Lung (tissue), 12 donors: ENCODE data around the gene ANKRD60. TPM values are rescaled to one million over a fixed set of nuclear protein-coding genes. Genes with fewer than 3 reads are reported as not detected.

ENCODE experiments used
- ATAC-seq: fragments of 200-7000 bp; cut with Tn5 transposase; one replicate; pipeline ENCODE4 v1.9.1; 2020; ENCODE audit warnings: moderate number of reproducible peaks; ENCODE audit not compliant: insufficient read depth, low FRiP score
- DNase-seq, 3 donors: peaks; one replicate each; pipeline ENCODE4 v3.0.0-alpha.2; 2013 to 2017
- H3K27ac ChIP-seq, 2 donors: one replicate each; pipeline ENCODE4 v1.5.1; 2013; ENCODE audit warnings: mild to moderate bottlenecking in 2 of 2, moderate library complexity in 2 of 2, control low read depth in 1 of 2, inconsistent platforms in 1 of 2, low read depth in 1 of 2, low read length in 1 of 2
- H3K27me3 ChIP-seq, 3 donors: one replicate each; pipeline ENCODE4 v1.5.1; 2013; ENCODE audit warnings: low read length in 2 of 3; ENCODE audit not compliant: control insufficient read depth in 3 of 3, insufficient read depth in 3 of 3
- H3K36me3 ChIP-seq, 4 donors: one replicate each; pipeline ENCODE4 v1.5.1; 2013; ENCODE audit warnings: low read length in 4 of 4, mild to moderate bottlenecking in 1 of 4, moderate library complexity in 1 of 4; ENCODE audit not compliant: control insufficient read depth in 4 of 4, insufficient read depth in 4 of 4
- H3K4me1 ChIP-seq, 5 donors: one replicate each; pipeline ENCODE4 v1.5.1; 2013; ENCODE audit warnings: low read length in 5 of 5, mild to moderate bottlenecking in 2 of 5, moderate library complexity in 1 of 5; ENCODE audit not compliant: control insufficient read depth in 5 of 5, insufficient read depth in 5 of 5
- H3K4me3 ChIP-seq: one replicate; pipeline ENCODE4 v1.5.1; 2013; ENCODE audit warnings: mild to moderate bottlenecking, control low read depth, moderate library complexity
- H3K9ac ChIP-seq, 2 donors: one replicate each; pipeline ENCODE4 v1.5.1; 2013; ENCODE audit warnings: low read length in 2 of 2, control low read depth in 1 of 2; ENCODE audit not compliant: insufficient read depth in 1 of 2
- H3K9me3 ChIP-seq, 4 donors: one replicate each; pipeline ENCODE4 v1.5.1; 2013; ENCODE audit warnings: low read length in 3 of 4, mild to moderate bottlenecking in 1 of 4, moderate library complexity in 1 of 4; ENCODE audit not compliant: control insufficient read depth in 4 of 4, insufficient read depth in 3 of 4
- CTCF ChIP-seq: IDR thresholded peaks from 2 replicates; pipeline ENCODE4 v1.5.1; 2012; ENCODE audit warnings: mild to moderate bottlenecking; ENCODE audit errors: control extremely low read depth, extremely low read depth
- WGBS, 2 donors: extraction: QIAGEN DNeasy Blood & Tissue Kit; methylation state at CpG; one replicate each; pipeline ENCODE4 v1.1.7; 2013; 5-methylcytosine and 5-hydroxymethylcytosine counted together
- polyA plus RNA-seq, 2 donors: library from polyadenylated mRNA; stranded (reverse); fragments of 200-250 nt; gene quantifications; one replicate each; pipeline ENCODE4 v1.2.1, GENCODE V29; 2013
- total RNA-seq, 2 donors: library from RNA; depleted of rRNA in 1 of 2; stranded (reverse); fragments of >200 nt in 1 of 2; gene quantifications; one replicate each; pipeline ENCODE4 v1.2.1, GENCODE V29; 2014 to 2021
- donor health status: control.
- donor health status: control.
- donor health status: Bipolar disorder and iron deficiency.
- donor health status: healthy.
- donor health status: DM: yes; HTN: yes; CAD: no.

The ANKRD60 gene
- total and polyA plus RNA-seq, 4 donors = not detected

- H3K9me3 ChIP-seq = no peaks in the 10 kb centered on the region
- 62 to 67% methylated on average over 7 of the region's 7 CpGs for WGBS, 2 donors
- ATAC-seq (no peak), DNase-seq (no peak)
- no peaks in the 10 kb centered on the region for H3K27me3 ChIP-seq
- H3K4me1 ChIP-seq = peaks cover 0 to 6% (median 2%) of the 10 kb centered on the region in 5 donors
- no peak for TF ChIP-seq CTCF
- H3K4me3 ChIP-seq = no peak overlapping the region
- peaks cover 4 to 15% (median 8%) of the 10 kb centered on the region in 4 donors for H3K36me3 ChIP-seq
- H3K27ac ChIP-seq = no peak overlapping the region
- H3K9ac ChIP-seq = no peak overlapping the region
These were observed 9.1 kb upstream of the ANKRD60 start for GRCh38 chr20:58237318-58238132.

GRCh38 chr20:58236612-58237317, 8.3 kb upstream of the ANKRD60 start:
- ATAC-seq (peak; percentile 89), DNase-seq (peak; percentile 79 to 81 (median 80))
- WGBS, 2 donors = 1% methylated on average over 43 of the region's 43 CpGs
- peak; percentile 94 for TF ChIP-seq CTCF
- Histone ChIP-seq H3K9me3 (no peaks in the 10 kb centered on the region), H3K27ac (no peak overlapping the region), H3K4me3 (peak overlapping the region; percentile 57), H3K4me1 (peaks cover 0 to 6% (median 2%) of the 10 kb centered on the region in 5 donors), H3K9ac (no peak overlapping the region), H3K36me3 (peaks cover 4 to 21% (median 8%) of the 10 kb centered on the region in 4 donors), H3K27me3 (no peaks in the 10 kb centered on the region)

DNA sequence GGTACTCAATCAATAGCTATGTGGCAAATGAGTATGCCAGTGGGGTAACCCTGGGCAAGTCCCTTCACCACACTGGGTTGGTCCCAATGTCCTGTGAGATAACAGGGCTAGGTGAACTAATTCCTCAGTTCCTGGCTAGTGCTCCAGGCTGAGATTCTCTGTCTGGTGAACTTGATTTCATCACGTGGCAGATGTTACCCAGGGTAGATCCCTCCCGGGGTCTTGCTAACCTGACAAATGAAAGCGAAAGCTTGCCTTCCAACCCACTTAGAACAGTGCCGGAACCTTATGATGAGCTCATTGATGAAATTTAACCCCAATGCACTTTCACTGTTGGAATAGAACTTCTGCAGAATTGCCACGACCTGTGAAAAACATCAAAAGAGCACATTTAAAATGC, 6.6 kb upstream of the ANKRD60 start:
- DNase-seq = no peak
- Histone ChIP-seq H3K27me3 (peaks cover 0 to 9% (median 0%) of the 10 kb centered on the region in 3 donors), H3K9me3 (no peaks in the 10 kb centered on the region), H3K4me3 (no peak overlapping the region), H3K4me1 (peaks cover 0 to 6% (median 2%) of the 10 kb centered on the region in 5 donors), H3K36me3 (peaks cover 4 to 21% (median 8%) of the 10 kb centered on the region in 4 donors), H3K27ac (no peak overlapping the region), H3K9ac (no peak overlapping the region)
- ATAC-seq = no peak
- 83 to 89% methylated on average over 5 of the region's 5 CpGs for WGBS, 2 donors
- no peak for TF ChIP-seq CTCF
